DOHH2 (cell line): ENCODE data around the gene ANXA5.

Source experiments
- H3F3A ChIP-seq: fragments of 200-600 bp; sonication (generic), shearing (Covaris generic); 2 replicates; pipeline ENCODE4 v1.6.0; 2016; ENCODE audit warnings: antibody characterized with exemption, mild to moderate bottlenecking; ENCODE audit not compliant: control insufficient read depth, insufficient read depth
- H3K27ac ChIP-seq: fragments of 200-600 bp; sonication (generic); 2 replicates; pipeline ENCODE4 v1.5.1; 2014; ENCODE audit warnings: low read depth, mild to moderate bottlenecking, low read length, moderate library complexity
- H3K27me3 ChIP-seq: fragments of 200-600 bp; sonication (generic); 2 replicates; pipeline ENCODE4 v1.6.1; 2014; ENCODE audit warnings: mild to moderate bottlenecking, low read length, mixed read lengths; ENCODE audit not compliant: control insufficient read depth
- H3K36me3 ChIP-seq: fragments of 200-600 bp; sonication (generic); 2 replicates; pipeline ENCODE4 v1.6.1; 2014; ENCODE audit warnings: mild to moderate bottlenecking, low read length, moderate library complexity, mixed read lengths; ENCODE audit not compliant: control insufficient read depth
- H3K4me1 ChIP-seq: fragments of 200-600 bp; sonication (generic); 2 replicates; pipeline ENCODE4 v1.6.1; 2014; ENCODE audit warnings: mild to moderate bottlenecking, low read length, mixed read lengths; ENCODE audit not compliant: control insufficient read depth
- H3K4me2 ChIP-seq: fragments of 200-600 bp; sonication (generic); 2 replicates; pipeline ENCODE4 v1.6.0; 2014; ENCODE audit warnings: mild to moderate bottlenecking, low read length, moderate library complexity
- H3K4me3 ChIP-seq: fragments of 200-600 bp; sonication (generic); 2 replicates; pipeline ENCODE4 v1.5.1; 2014; ENCODE audit warnings: mild to moderate bottlenecking, low read length, mixed read lengths
- H3K79me2 ChIP-seq: fragments of 200-600 bp; sonication (generic); 2 replicates; pipeline ENCODE4 v1.6.1; 2014; ENCODE audit warnings: mild to moderate bottlenecking, low read length, mixed read lengths; ENCODE audit not compliant: control insufficient read depth
- H3K9me2 ChIP-seq: fragments of 200-600 bp; sonication (generic); replicated peaks from 2 replicates; pipeline ENCODE4 v1.6.1; 2014; ENCODE audit warnings: mild to moderate bottlenecking, low read length, mixed read lengths; ENCODE audit not compliant: control insufficient read depth
- H3K9me3 ChIP-seq: fragments of 200-600 bp; sonication (generic); 2 replicates; pipeline ENCODE4 v1.6.1; 2014; ENCODE audit warnings: antibody characterized with exemption, low read length, mixed read lengths; ENCODE audit not compliant: control insufficient read depth, insufficient read depth
- H4K20me1 ChIP-seq: fragments of 200-600 bp; sonication (generic); 2 replicates; pipeline ENCODE4 v1.6.0; 2014; ENCODE audit warnings: low read depth, mild to moderate bottlenecking, antibody characterized with exemption, low read length, moderate library complexity; ENCODE audit not compliant: control insufficient read depth, insufficient read depth
- CTCF ChIP-seq: fragments of 200-600 bp; sonication (generic); IDR thresholded peaks from one replicate; pipeline ENCODE4 v1.5.1; 2014; ENCODE audit warnings: antibody characterized with exemption, mild to moderate bottlenecking, low read depth, low read length; ENCODE audit not compliant: poor library complexity, severe bottlenecking
- EZH2phosphoT487 ChIP-seq: fragments of 200-600 bp; sonication (generic); IDR thresholded peaks from 2 replicates; pipeline ENCODE4 v1.6.1; 2017; ENCODE audit warnings: borderline replicate concordance, mild to moderate bottlenecking, antibody characterized with exemption, low read length, moderate library complexity, mixed read lengths

ANXA5 gene

GRCh38 chr4:121648516-121648915 is 48.3 kb downstream of the ANXA5 start:
- H3F3A ChIP-seq, result no peaks in the 10 kb centered on the region
- no peaks in the 10 kb centered on the region for H3K9me2 ChIP-seq
- no peak overlapping the region for H3K4me3 ChIP-seq
- H4K20me1 ChIP-seq, result no peaks in the 10 kb centered on the region
- no peaks in the 10 kb centered on the region for H3K27me3 ChIP-seq
- no peaks in the 10 kb centered on the region for H3K9me3 ChIP-seq
- H3K36me3 ChIP-seq, result no peaks in the 10 kb centered on the region
- H3K4me1 ChIP-seq, result no peaks in the 10 kb centered on the region
- H3K27ac ChIP-seq, result no peak overlapping the region
- H3K4me2 ChIP-seq, result no peak overlapping the region
- no peaks in the 10 kb centered on the region for H3K79me2 ChIP-seq
- TF ChIP-seq CTCF (no peak), EZH2phosphoT487 (no peak)

DNA sequence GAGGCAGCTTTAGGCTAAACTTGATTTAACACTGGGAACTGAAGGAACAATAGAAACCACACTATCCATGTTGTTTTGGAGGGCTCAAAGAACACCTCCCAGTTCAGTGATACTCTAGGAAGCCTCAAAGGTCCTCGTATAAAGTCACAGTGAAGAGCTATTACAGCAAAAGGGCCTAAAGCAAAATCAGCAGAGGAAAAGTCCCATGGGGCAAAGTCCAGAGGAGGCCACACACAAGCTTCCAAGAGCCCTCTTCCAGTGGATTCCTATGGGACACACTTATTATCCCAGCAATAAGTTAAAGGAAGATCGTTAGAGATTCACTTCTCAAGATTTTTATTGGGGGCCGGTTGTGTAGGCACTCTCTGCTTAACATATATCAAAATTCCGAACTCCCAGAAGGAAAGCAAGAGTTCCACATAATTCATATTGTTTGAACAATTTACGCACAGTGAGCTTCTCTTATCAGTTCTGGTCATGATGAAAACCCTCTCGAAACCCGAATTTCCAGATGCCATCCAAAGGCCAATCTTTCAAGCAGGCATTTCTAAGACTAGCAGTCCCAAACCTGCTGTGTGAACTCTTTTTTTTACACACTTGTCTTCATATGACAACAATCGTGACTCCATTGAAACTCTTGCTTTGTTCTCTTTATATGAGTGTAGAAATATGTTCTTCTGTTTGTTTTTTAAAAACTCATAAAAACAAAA is 53.7 kb downstream of the ANXA5 start:
- Histone ChIP-seq H3K4me3 (no peak overlapping the region), H3K4me2 (no peak overlapping the region), H3K9me2 (no peaks in the 10 kb centered on the region), H3K27me3 (no peaks in the 10 kb centered on the region), H3K79me2 (no peaks in the 10 kb centered on the region), H3K9me3 (no peaks in the 10 kb centered on the region), H3K4me1 (no peaks in the 10 kb centered on the region), H3K27ac (no peak overlapping the region), H4K20me1 (no peaks in the 10 kb centered on the region), H3F3A (no peaks in the 10 kb centered on the region), H3K36me3 (no peaks in the 10 kb centered on the region)
- TF ChIP-seq EZH2phosphoT487 (no peak), CTCF (no peak)

DNA sequence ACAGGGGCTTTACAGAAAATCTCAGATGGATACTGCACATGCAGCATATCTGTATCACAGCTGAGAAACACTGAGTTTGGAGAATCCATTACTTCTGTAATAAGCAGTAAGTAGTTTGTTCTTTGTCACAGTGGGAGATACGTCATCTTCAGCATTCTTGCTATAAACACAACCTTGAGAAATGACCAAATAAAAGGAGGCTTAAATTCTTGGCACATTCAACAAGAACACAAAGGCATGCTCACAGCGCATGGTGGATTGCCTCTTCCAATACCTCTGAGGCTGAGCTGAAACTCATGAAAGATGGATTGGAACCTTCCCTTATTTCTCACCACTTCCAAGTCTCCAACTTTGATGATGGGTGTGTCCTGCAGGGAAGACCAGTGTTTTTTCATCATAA is 54.5 kb downstream of the ANXA5 start:
- Histone ChIP-seq H3K27me3 (no peaks in the 10 kb centered on the region), H3K4me1 (no peaks in the 10 kb centered on the region), H3K79me2 (no peaks in the 10 kb centered on the region), H3K4me3 (no peak overlapping the region), H3K9me3 (no peaks in the 10 kb centered on the region), H3K27ac (no peak overlapping the region), H4K20me1 (no peaks in the 10 kb centered on the region), H3F3A (no peaks in the 10 kb centered on the region), H3K36me3 (no peaks in the 10 kb centered on the region), H3K9me2 (no peaks in the 10 kb centered on the region), H3K4me2 (no peak overlapping the region)
- TF ChIP-seq EZH2phosphoT487 (no peak), CTCF (no peak)
